Neural cell (in vitro differentiated cells): ENCODE results near the gene GAA.

ENCODE experiments used
- EP300 ChIP-seq: fragments of 450-650 bp; conservative IDR thresholded peaks from 2 replicates; pipeline ENCODE4 v1.6.1; 2014; ENCODE audit warnings: antibody characterized with exemption, mild to moderate bottlenecking, moderate library complexity; ENCODE audit not compliant: poor library complexity, severe bottlenecking
- RAD21 ChIP-seq: fragments of 450-650 bp; conservative IDR thresholded peaks from 2 replicates; pipeline ENCODE4 v1.6.1; 2014; ENCODE audit warnings: antibody characterized with exemption, mild to moderate bottlenecking, moderate library complexity
- TF ChIP-seq, protein P1 (sequence below): fragments of 450-650 bp; IDR thresholded peaks from 2 replicates; pipeline ENCODE4 v1.5.1; 2014; ENCODE audit warnings: antibody characterized with exemption, mild to moderate bottlenecking, moderate library complexity; ENCODE audit not compliant: poor library complexity, severe bottlenecking

DNA sequence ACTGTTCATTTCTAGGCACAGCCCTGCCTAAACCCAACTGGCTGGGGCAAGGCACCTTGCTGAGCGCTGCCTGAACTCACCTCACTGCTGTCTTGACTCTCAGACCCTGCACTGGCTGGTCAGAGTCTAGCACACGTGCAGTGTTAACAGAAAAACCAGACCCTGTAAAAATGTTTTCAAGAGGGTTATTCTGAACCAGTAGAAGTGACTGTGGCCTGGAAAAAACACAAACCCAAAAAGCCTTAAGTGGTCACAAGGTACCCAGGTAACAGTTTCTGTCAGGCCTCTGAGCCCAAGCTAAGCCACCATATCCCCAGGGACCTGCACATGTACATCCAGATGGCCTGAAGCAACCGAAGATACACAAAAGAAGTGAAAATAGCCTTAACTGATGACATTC lies 51.6 kb downstream of the GAA start:
- TF ChIP-seq, protein P1, sequence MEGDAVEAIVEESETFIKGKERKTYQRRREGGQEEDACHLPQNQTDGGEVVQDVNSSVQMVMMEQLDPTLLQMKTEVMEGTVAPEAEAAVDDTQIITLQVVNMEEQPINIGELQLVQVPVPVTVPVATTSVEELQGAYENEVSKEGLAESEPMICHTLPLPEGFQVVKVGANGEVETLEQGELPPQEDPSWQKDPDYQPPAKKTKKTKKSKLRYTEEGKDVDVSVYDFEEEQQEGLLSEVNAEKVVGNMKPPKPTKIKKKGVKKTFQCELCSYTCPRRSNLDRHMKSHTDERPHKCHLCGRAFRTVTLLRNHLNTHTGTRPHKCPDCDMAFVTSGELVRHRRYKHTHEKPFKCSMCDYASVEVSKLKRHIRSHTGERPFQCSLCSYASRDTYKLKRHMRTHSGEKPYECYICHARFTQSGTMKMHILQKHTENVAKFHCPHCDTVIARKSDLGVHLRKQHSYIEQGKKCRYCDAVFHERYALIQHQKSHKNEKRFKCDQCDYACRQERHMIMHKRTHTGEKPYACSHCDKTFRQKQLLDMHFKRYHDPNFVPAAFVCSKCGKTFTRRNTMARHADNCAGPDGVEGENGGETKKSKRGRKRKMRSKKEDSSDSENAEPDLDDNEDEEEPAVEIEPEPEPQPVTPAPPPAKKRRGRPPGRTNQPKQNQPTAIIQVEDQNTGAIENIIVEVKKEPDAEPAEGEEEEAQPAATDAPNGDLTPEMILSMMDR: no peak
- TF ChIP-seq EP300 (no peak), RAD21 (no peak)
